H9 (cell line): Measurements from ENCODE around the gene RERE. TPM values are rescaled to one million over a fixed set of nuclear protein-coding genes. Genes with fewer than 3 reads are reported as not detected.

Source experiments
- DNase-seq: peaks from one replicate; pipeline ENCODE4 v3.0.0-alpha.2; 2017
- H2AFZ ChIP-seq: one replicate; pipeline ENCODE4 v1.6.1; 2013; ENCODE audit warnings: mild to moderate bottlenecking, low read length, control low read depth, moderate library complexity
- H2AK5ac ChIP-seq: 2 replicates; pipeline ENCODE4 v1.6.1; 2013; ENCODE audit warnings: low read length, control low read depth, mixed read lengths; ENCODE audit not compliant: insufficient read length
- H2BK120ac ChIP-seq: one replicate; pipeline ENCODE4 v1.6.1; 2013; ENCODE audit warnings: low read depth, mild to moderate bottlenecking, low read length, control low read depth, inconsistent platforms; ENCODE audit not compliant: poor library complexity, severe bottlenecking
- H2BK12ac ChIP-seq: 2 replicates; pipeline ENCODE4 v1.6.1; 2013; ENCODE audit warnings: low read length, control low read depth, mixed read lengths, low read depth; ENCODE audit not compliant: insufficient read length
- H2BK15ac ChIP-seq: 2 replicates; pipeline ENCODE4 v1.6.1; 2013; ENCODE audit warnings: low read depth, low read length, control low read depth
- H2BK20ac ChIP-seq: one replicate; pipeline ENCODE4 v1.6.1; 2013; ENCODE audit warnings: low read depth, mild to moderate bottlenecking, low read length, control low read depth, inconsistent platforms; ENCODE audit not compliant: poor library complexity, severe bottlenecking
- H2BK5ac ChIP-seq: 2 replicates; pipeline ENCODE4 v1.6.1; 2013; ENCODE audit warnings: low read length, control low read depth, mixed read lengths; ENCODE audit not compliant: insufficient read length
- H3K14ac ChIP-seq: 2 replicates; pipeline ENCODE4 v1.6.1; 2013; ENCODE audit warnings: low read length, control low read depth; ENCODE audit not compliant: insufficient read depth
- H3K18ac ChIP-seq: 2 replicates; pipeline ENCODE4 v1.6.1; 2013; ENCODE audit warnings: low read depth, mild to moderate bottlenecking, mixed read lengths, low read length, control low read depth; ENCODE audit not compliant: insufficient read length
- H3K23ac ChIP-seq: 2 replicates; pipeline ENCODE4 v1.6.1; 2013; ENCODE audit warnings: low read length, control low read depth, mixed read lengths, low read depth; ENCODE audit not compliant: insufficient read length
- H3K23me2 ChIP-seq: 2 replicates; pipeline ENCODE4 v1.6.1; 2013; ENCODE audit warnings: low read depth, mild to moderate bottlenecking, mixed read lengths, low read length, control low read depth; ENCODE audit not compliant: insufficient read length, poor library complexity, severe bottlenecking
- H3K27ac ChIP-seq: 2 replicates; pipeline ENCODE4 v1.5.1; 2013; ENCODE audit warnings: low read length, control low read depth, mixed read lengths, low read depth; ENCODE audit not compliant: insufficient read length
- H3K27me3 ChIP-seq: 2 replicates; pipeline ENCODE4 v1.6.1; 2013; ENCODE audit warnings: low read length, control low read depth, inconsistent platforms; ENCODE audit not compliant: insufficient read depth
- H3K4ac ChIP-seq: 2 replicates; pipeline ENCODE4 v1.6.1; 2013; ENCODE audit warnings: low read depth, mild to moderate bottlenecking, control low read depth, inconsistent platforms, low read length, moderate library complexity
- H3K4me1 ChIP-seq: 2 replicates; pipeline ENCODE4 v1.6.1; 2013; ENCODE audit warnings: low read length, control low read depth, inconsistent platforms; ENCODE audit not compliant: insufficient read depth
- H3K4me2 ChIP-seq: 2 replicates; pipeline ENCODE4 v1.6.1; 2013; ENCODE audit warnings: low read length, control low read depth, mixed read lengths; ENCODE audit not compliant: insufficient read length, insufficient read depth
- H3K56ac ChIP-seq: 2 replicates; pipeline ENCODE4 v1.6.1; 2013; ENCODE audit warnings: low read depth, mild to moderate bottlenecking, mixed read lengths, low read length, control low read depth; ENCODE audit not compliant: insufficient read length
- H3K79me1 ChIP-seq: 2 replicates; pipeline ENCODE4 v1.6.1; 2013; ENCODE audit warnings: low read depth, mild to moderate bottlenecking, moderate library complexity, low read length, control low read depth, inconsistent platforms; ENCODE audit not compliant: insufficient read depth, poor library complexity, severe bottlenecking
- H3K79me2 ChIP-seq: 2 replicates; pipeline ENCODE4 v1.6.1; 2013; ENCODE audit warnings: low read length, control low read depth, inconsistent platforms; ENCODE audit not compliant: insufficient read depth
- H3K9ac ChIP-seq: 2 replicates; pipeline ENCODE4 v1.6.1; 2013; ENCODE audit warnings: low read length, control low read depth, mixed read lengths; ENCODE audit not compliant: insufficient read length; ENCODE audit errors: extremely low read depth
- H3K9me3 ChIP-seq: one replicate; pipeline ENCODE4 v1.6.1; 2013; ENCODE audit warnings: low read depth, low read length, inconsistent platforms; ENCODE audit not compliant: control insufficient read depth
- H3T11ph ChIP-seq: one replicate; pipeline ENCODE4 v1.6.1; 2013; ENCODE audit warnings: mild to moderate bottlenecking, low read length, control low read depth, inconsistent platforms
- H4K20me1 ChIP-seq: one replicate; pipeline ENCODE4 v1.6.1; 2013; ENCODE audit not compliant: control insufficient read depth, insufficient read length, insufficient read depth
- H4K5ac ChIP-seq: 2 replicates; pipeline ENCODE4 v1.6.1; 2013; ENCODE audit warnings: low read depth, mild to moderate bottlenecking, mixed read lengths, low read length, control low read depth; ENCODE audit not compliant: insufficient read length
- H4K8ac ChIP-seq: replicated peaks from 2 replicates; pipeline ENCODE4 v1.6.1; 2013; ENCODE audit warnings: low read length, control low read depth, mixed read lengths, low read depth; ENCODE audit not compliant: insufficient read length
- H4K91ac ChIP-seq: 2 replicates; pipeline ENCODE4 v1.6.1; 2013; ENCODE audit warnings: low read depth, mild to moderate bottlenecking, moderate library complexity, mixed read lengths, low read length, control low read depth; ENCODE audit not compliant: insufficient read length
- H3K27ac Mint-ChIP-seq, 3 experiments: 2 replicates in 2 of 3; 3 replicates in 1 of 3; pipeline ENCODE4 v1.8.0; 2020 to 2021; ENCODE audit warnings: mixed read lengths in 3 of 3, mild to moderate bottlenecking in 1 of 3, moderate library complexity in 1 of 3
- H3K27me3 Mint-ChIP-seq: 2 replicates; pipeline ENCODE4 v1.8.0; 2021; ENCODE audit warnings: low read depth, mild to moderate bottlenecking, moderate library complexity, mixed read lengths
- H3K36me3 Mint-ChIP-seq, 3 experiments: 2 replicates in 2 of 3; 3 replicates in 1 of 3; pipeline ENCODE4 v1.8.0; 2020 to 2021; ENCODE audit warnings: low read depth in 3 of 3, mixed read lengths in 3 of 3; ENCODE audit not compliant: insufficient read depth in 1 of 3
- H3K4me1 Mint-ChIP-seq, 2 experiments: 2 replicates each; pipeline ENCODE4 v1.8.0; 2020; ENCODE audit warnings: mixed read lengths in 2 of 2
- H3K4me3 Mint-ChIP-seq, 2 experiments: 2 replicates in 1 of 2; 3 replicates in 1 of 2; pipeline ENCODE4 v1.8.0; 2020 to 2021; ENCODE audit warnings: mild to moderate bottlenecking in 2 of 2, mixed read lengths in 2 of 2, moderate library complexity in 1 of 2
- H3K9me3 Mint-ChIP-seq, 2 experiments: 2 replicates in 1 of 2; 3 replicates in 1 of 2; pipeline ENCODE4 v1.8.0; 2020; ENCODE audit warnings: mild to moderate bottlenecking in 2 of 2, mixed read lengths in 2 of 2, moderate library complexity in 1 of 2
- CTCF ChIP-seq: fragments of 200-600 bp; sonication (generic); conservative IDR thresholded peaks from 3 replicates; pipeline ENCODE4 v1.8.0; 2021; ENCODE audit warnings: antibody characterized with exemption, mild to moderate bottlenecking
- WGBS: extraction: QIAGEN DNeasy Blood & Tissue Kit; methylation state at CpG from one replicate; pipeline ENCODE4 v1.1.7; 2013; ENCODE audit warnings: missing lambda C conversion rate, low lambda C conversion rate, mixed read lengths; ENCODE audit not compliant: insufficient read length; ENCODE audit errors: extremely low coverage; 5-methylcytosine and 5-hydroxymethylcytosine counted together
- total RNA-seq: library from RNA; stranded (reverse); gene quantifications from 2 replicates; pipeline ENCODE4 v1.2.1, GENCODE V29; 2021

RERE gene
- total RNA-seq, 1 experiment from 2014 or later = 103 TPM

GRCh38 chr1:8752921-8753713 is 64.3 kb downstream of the RERE start:
- WGBS = no CpG with 5 or more reads among the region's 6 CpGs
- Histone ChIP-seq H2BK12ac (no peak overlapping the region), H3K9ac (no peak overlapping the region), H3K27ac (no peak overlapping the region), H4K5ac (no peak overlapping the region), H3K23me2 (no peaks in the 10 kb centered on the region), H2AK5ac (no peak overlapping the region), H4K91ac (no peak overlapping the region), H3K4me1 (peaks cover 2% of the 10 kb centered on the region; the same call in 1 of the 2 replicates), H3T11ph (no peak overlapping the region), H3K14ac (no peak overlapping the region), H4K8ac (no peak overlapping the region), H3K18ac (no peak overlapping the region), H3K56ac (no peak overlapping the region), H2BK15ac (no peak overlapping the region), H2AFZ (no peak overlapping the region), H3K27me3 (no peaks in the 10 kb centered on the region), H3K4me2 (no peak overlapping the region), H2BK5ac (no peak overlapping the region), H2BK120ac (no peak overlapping the region), H3K9me3 (no peaks in the 10 kb centered on the region), H3K79me2 (no peaks in the 10 kb centered on the region; the same call in 1 of the 2 replicates), H3K4ac (no peak overlapping the region), H4K20me1 (no peaks in the 10 kb centered on the region), H3K23ac (no peak overlapping the region), H3K79me1 (no peaks in the 10 kb centered on the region), H2BK20ac (no peak overlapping the region)
- Mint-ChIP-seq H3K4me1 (peaks cover 21 to 22% of the 10 kb centered on the region in 2 experiments), H3K4me3 (no peak overlapping the region), H3K27ac (no peak overlapping the region), H3K36me3 (peaks cover 0 to 3% (median 3%) of the 10 kb centered on the region in 3 experiments; a peak in 1 of 7 replicates), H3K9me3 (no peaks in the 10 kb centered on the region; a peak in 1 of 5 replicates), H3K27me3 (no peaks in the 10 kb centered on the region)
- TF ChIP-seq CTCF = no peak
- no peak for DNase-seq
